GM19035 (cell line): ENCODE data around the gene PTPRT.

Source experiments
- ATAC-seq: cut with Tn5 transposase; IDR thresholded peaks from one replicate; pipeline ENCODE4 v1.9.1; 2021; ENCODE audit not compliant: unreplicated experiment

Gene PTPRT

GRCh38 chr20:42161228-42161829 is 1028.4 kb downstream of the PTPRT start:
- ATAC-seq, result no peak

DNA sequence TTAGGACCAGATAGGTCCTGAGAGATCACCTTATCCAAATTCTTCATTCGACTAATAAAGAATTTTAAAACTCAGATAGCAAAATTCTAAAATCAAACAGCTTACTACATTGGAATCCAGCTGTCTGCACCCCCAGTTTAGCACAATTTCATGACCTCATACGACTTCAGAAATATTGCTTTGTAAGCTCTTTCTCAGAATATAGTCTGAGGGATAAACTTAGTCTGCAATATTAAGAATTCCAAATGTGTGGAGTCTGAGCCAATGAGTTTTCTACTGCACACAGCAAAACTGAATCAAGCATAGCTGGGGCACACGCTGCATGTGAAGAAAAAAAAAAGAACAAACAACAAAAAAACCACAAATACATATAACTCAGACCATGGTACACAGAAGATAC is 1029.9 kb downstream of the PTPRT start:
- ATAC-seq, result no peak

GRCh38 chr20:42158272-42158671 is 1031.4 kb downstream of the PTPRT start:
- no peak for ATAC-seq

GRCh38 chr20:42155586-42155985 is 1034.1 kb downstream of the PTPRT start:
- ATAC-seq, result no peak

DNA sequence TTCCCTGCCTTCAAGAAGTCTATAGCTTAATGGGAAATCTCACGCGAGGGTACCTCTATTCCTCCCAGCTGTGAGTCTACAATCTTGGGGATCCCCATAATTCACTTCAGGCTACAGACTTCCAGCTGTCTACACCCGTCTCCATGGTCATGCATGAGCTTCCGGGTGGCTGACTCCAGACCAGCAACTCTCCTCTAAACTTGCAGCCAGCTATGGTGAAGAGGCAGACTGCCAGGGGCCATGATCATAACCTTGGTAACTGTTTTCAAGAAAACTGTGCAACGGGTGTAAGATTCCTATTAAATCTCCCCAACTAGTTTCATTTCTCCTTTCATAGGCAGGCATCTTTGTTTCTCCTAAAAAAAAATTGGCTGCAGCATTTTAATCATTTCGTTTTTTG is 1037.1 kb downstream of the PTPRT start:
- ATAC-seq, result no peak

DNA sequence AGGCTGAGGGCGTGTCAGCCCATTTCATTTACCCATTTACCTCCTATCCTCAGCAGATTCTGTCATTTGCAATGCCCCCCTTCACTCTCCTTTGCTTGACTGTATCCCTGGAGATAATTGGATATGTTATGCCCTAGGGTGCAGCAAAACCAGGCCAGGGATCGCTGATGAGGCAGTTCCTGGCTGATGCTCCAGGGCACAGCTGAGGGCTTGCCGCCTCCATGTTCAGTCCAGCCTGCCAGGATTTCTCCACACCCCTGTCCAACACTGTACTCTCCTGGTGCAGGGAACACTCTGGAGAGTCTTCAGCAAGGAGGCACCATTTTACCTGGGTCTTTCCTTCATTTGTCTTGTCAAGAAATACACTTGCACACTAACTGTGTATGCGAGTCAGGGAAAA is 1039.5 kb downstream of the PTPRT start:
- ATAC-seq, result no peak

DNA sequence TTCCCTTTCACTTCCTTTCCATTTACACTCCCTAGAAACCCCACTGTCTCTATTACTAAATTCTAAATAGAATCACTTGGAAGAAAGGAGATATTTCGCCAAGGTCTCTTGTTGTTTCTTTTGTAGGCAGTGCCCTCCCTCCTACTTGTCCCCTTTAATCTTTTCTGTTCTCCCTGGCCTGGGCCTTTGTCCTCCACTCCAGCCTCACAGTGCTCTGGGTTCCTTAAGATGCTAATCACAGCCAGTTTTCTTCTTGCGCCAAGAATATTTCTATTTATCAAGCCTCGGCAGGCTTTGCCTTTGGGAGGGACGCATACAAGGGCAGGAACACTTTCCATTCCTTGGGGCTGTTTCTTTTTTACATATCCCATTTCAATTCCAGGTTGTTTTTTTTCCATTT is 1051.0 kb downstream of the PTPRT start:
- ATAC-seq, result no peak

- ATAC-seq, result no peak
Observed at GRCh38 chr20:42134265-42135098, 1055.2 kb downstream of the PTPRT start.

GRCh38 chr20:42130810-42131596 is 1058.7 kb downstream of the PTPRT start:
- no peak for ATAC-seq

- ATAC-seq, result no peak
Observed at GRCh38 chr20:42125426-42125825, 1064.3 kb downstream of the PTPRT start.

DNA sequence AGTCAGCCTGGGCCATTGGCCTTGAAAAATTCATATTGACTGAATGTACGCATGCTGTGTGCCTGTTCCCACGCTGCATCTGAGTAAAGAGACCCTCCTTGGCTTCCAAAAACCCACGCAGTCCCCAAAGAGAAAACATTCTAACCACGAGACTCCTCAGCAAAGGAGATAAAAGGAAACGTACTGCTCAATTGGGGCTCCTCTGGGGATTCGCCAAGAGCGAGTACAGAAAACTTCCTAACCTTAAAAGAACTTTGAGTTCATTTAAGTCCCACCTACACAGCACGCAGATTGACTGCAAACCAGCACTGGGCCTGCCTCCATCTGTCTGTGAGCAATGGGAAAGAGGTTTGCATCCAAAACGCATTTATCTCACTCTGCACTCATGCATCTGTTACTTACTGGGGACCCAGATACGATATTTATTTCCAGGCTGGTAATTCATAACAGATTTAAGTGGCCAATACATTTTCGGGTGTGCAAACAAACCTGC is 1065.7 kb downstream of the PTPRT start:
- no peak for ATAC-seq

DNA sequence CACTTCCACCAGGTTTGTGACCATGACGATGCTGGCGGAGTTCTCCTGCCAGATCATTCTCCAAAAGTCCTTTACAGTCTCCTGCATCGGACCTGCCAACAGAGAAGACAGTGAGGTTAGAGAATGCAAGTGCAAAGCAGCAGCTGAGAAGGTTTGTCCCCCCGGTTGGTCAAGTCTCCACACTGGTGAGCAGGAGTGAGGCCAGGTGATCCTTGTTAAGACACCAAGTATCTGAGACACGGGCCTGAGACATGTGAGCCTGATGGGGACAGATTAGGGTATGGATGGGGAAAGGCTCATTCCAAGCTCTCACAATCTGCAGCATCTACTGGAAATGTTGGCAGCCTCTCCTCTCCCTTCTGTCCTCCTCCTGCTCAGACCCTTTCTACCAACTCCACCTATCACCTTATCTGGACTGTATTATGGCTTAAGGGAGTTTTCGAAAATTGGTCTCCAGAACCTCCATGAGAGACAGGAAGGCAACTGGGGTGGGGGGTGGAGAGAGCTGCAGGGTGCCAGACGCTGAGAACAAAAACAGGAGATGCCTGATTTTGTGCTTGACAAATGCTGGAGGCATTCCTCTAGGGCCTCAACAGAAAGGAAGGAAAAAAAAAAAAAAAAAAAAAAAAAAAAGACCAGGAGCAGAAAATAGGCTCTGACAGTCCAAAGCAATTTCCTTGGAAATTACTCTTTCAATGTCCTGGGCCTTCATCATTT is 1071.1 kb downstream of the PTPRT start:
- no peak for ATAC-seq

- ATAC-seq, result no peak
Observed at GRCh38 chr20:42118001-42118400, 1071.7 kb downstream of the PTPRT start.

GRCh38 chr20:42113236-42113635 is 1076.5 kb downstream of the PTPRT start:
- ATAC-seq, result no peak

DNA sequence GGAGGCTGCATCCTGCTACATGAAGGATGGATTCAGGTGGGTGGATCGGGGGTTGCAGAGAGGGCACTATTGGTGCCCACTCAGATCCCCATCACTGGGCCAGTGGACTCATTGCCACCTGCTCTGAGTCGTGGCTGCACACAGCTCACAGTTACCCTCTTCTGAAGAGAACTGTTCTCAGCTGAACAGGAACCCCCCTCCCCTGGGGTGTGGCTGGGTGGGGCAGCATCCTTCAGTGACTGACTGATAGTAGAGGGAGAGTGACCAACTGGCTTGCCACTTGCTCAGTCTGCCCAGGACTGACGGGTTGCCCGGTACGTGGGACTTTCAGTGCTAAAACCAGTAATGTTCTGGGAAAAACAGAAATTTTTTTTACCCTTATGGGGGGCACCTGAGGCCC is 1077.5 kb downstream of the PTPRT start:
- no peak for ATAC-seq

DNA sequence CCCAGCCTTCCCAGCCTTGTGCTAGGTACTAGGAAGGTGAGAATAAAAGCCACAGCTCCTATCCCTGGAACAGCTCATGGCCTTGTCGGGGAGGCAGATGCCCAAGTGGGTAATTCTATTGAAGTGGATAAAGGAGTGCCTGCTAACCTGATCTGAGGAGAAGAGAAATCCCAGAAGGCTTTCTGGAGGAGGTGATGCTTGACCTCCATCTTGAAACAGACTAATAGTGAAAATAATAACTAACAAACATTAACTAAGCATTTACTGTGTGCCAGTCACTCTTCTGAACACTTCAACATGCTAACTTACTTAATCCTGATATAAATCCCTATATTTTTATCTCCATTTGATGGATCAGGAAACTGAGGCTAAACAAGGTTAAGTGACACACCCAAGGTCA is 1078.4 kb downstream of the PTPRT start:
- ATAC-seq, result no peak

- no peak for ATAC-seq
Observed at GRCh38 chr20:42110301-42110700, 1079.4 kb downstream of the PTPRT start.

DNA sequence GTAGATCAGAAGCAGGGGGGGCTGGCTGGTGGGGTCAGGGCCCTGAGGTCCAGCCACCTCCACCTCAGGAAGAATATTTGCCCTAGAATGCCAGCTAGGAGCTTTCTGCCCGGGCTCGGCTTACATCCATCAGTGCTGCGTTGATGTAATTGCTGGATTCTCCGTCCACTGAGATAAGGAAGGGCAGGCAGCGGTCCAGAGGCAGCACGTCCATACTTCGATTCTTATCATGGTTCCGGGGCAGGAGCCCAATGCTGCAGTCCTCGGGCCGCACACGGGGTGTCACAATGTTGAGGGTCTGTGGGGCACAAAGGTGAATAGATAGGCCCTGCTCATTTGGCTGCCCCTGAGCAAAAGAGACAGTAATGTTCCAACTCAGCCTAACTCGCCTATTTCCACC is 1087.7 kb downstream of the PTPRT start:
- no peak for ATAC-seq

GRCh38 chr20:42100137-42100704 is 1089.5 kb downstream of the PTPRT start:
- ATAC-seq, result no peak

- no peak for ATAC-seq
Observed at GRCh38 chr20:42099101-42099500, 1090.6 kb downstream of the PTPRT start.

DNA sequence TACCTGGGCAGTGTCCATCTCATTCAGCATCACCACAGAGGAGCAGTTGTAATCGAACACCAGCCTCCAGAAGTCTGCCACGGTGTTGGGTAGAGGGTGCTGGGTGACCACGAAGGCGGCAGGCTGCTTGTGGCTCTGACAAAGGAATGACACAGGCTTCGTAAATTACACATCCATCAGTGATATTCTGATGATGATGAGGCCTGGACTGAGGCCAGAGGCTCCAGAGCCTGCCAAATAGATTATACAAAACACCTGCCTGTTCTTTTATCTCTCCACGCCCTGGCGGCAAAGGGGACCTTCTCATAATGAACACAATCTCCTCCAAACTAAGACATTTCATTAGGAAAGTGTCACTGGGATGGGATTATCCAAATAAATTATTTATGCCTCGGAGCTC is 1091.3 kb downstream of the PTPRT start:
- ATAC-seq, result no peak
